IPS DF 6.9 (cell line): ENCODE results near the gene LHFPL3.
"Not testable (repeated sequence)": the region's sequence is repeated elsewhere in the genome, so short reads cannot be mapped to it uniquely, and the experiment has no call there.

Experiments
- DNase-seq: peaks from one replicate; pipeline ENCODE4 v3.0.0-alpha.2; 2013; ENCODE audit warnings: low read depth, low spot score
- H3K27ac ChIP-seq: one replicate; pipeline ENCODE4 v1.5.1; 2013; ENCODE audit warnings: low read length, control low read depth
- H3K27me3 ChIP-seq: 2 replicates; pipeline ENCODE4 v1.6.1; 2013; ENCODE audit warnings: mild to moderate bottlenecking, low read length; ENCODE audit not compliant: control insufficient read depth, insufficient read depth
- H3K36me3 ChIP-seq: 2 replicates; pipeline ENCODE4 v1.6.1; 2013; ENCODE audit warnings: low read length; ENCODE audit not compliant: control insufficient read depth, insufficient read depth
- H3K4me1 ChIP-seq: 2 replicates; pipeline ENCODE4 v1.6.1; 2013; ENCODE audit warnings: low read length; ENCODE audit not compliant: control insufficient read depth, insufficient read depth
- H3K4me3 ChIP-seq: 2 replicates; pipeline ENCODE4 v1.5.1; 2013; ENCODE audit warnings: mild to moderate bottlenecking, low read length
- H3K9me3 ChIP-seq: 2 replicates; pipeline ENCODE4 v1.6.1; 2013; ENCODE audit warnings: low read length, inconsistent platforms; ENCODE audit not compliant: control insufficient read depth, insufficient read depth
- WGBS: extraction: QIAGEN DNeasy Blood & Tissue Kit; methylation state at CpG from one replicate; pipeline ENCODE4 v1.1.7; 2013; ENCODE audit warnings: mixed read lengths, missing lambda C conversion rate; ENCODE audit not compliant: insufficient read length, insufficient coverage; 5-methylcytosine and 5-hydroxymethylcytosine counted together

LHFPL3 gene

GRCh38 chr7:104661575-104661974 is 333.2 kb downstream of the LHFPL3 start:
- Histone ChIP-seq H3K4me3 (no peak overlapping the region), H3K4me1 (no peaks in the 10 kb centered on the region), H3K36me3 (no peaks in the 10 kb centered on the region), H3K9me3 (no peaks in the 10 kb centered on the region), H3K27ac (no peak overlapping the region), H3K27me3 (no peaks in the 10 kb centered on the region)
- no CpG with 5 or more reads among the region's 5 CpGs for WGBS
- DNase-seq, result no peak

GRCh38 chr7:104664648-104665047 is 336.2 kb downstream of the LHFPL3 start:
- H3K4me1 ChIP-seq, result no peaks in the 10 kb centered on the region
- no peak overlapping the region for H3K27ac ChIP-seq
- H3K36me3 ChIP-seq, result no peaks in the 10 kb centered on the region
- no peaks in the 10 kb centered on the region for H3K27me3 ChIP-seq
- no CpG with 5 or more reads among the region's 1 CpG for WGBS
- H3K4me3 ChIP-seq, result no peak overlapping the region
- no peak for DNase-seq
- no peaks in the 10 kb centered on the region for H3K9me3 ChIP-seq

GRCh38 chr7:104677587-104677986 is 349.2 kb downstream of the LHFPL3 start:
- no peaks in the 10 kb centered on the region for H3K9me3 ChIP-seq
- no peak for DNase-seq
- H3K27ac ChIP-seq, result no peak overlapping the region
- H3K4me1 ChIP-seq, result no peaks in the 10 kb centered on the region
- H3K36me3 ChIP-seq, result no peaks in the 10 kb centered on the region
- no peak overlapping the region for H3K4me3 ChIP-seq
- no peaks in the 10 kb centered on the region for H3K27me3 ChIP-seq
- WGBS, result no CpG with 5 or more reads among the region's 5 CpGs

GRCh38 chr7:104679085-104679484 is 350.7 kb downstream of the LHFPL3 start:
- no CpG with 5 or more reads among the region's 1 CpG for WGBS
- Histone ChIP-seq H3K9me3 (no peaks in the 10 kb centered on the region), H3K27me3 (no peaks in the 10 kb centered on the region), H3K4me1 (no peaks in the 10 kb centered on the region), H3K36me3 (no peaks in the 10 kb centered on the region), H3K27ac (no peak overlapping the region), H3K4me3 (no peak overlapping the region)
- DNase-seq, result no peak

GRCh38 chr7:104686286-104686685 is 357.9 kb downstream of the LHFPL3 start:
- DNase-seq, result no peak
- no CpG with 5 or more reads among the region's 1 CpG for WGBS
- Histone ChIP-seq H3K9me3 (no peaks in the 10 kb centered on the region), H3K27ac (no peak overlapping the region), H3K36me3 (no peaks in the 10 kb centered on the region), H3K4me3 (no peak overlapping the region), H3K4me1 (no peaks in the 10 kb centered on the region), H3K27me3 (no peaks in the 10 kb centered on the region)

GRCh38 chr7:104694710-104695109 is 366.3 kb downstream of the LHFPL3 start:
- DNase-seq, result no peak
- H3K4me3 ChIP-seq, result no peak overlapping the region
- H3K27me3 ChIP-seq, result no peaks in the 10 kb centered on the region
- no peaks in the 10 kb centered on the region for H3K4me1 ChIP-seq
- H3K27ac ChIP-seq, result no peak overlapping the region
- no peaks in the 10 kb centered on the region for H3K9me3 ChIP-seq
- no CpG with 5 or more reads among the region's 2 CpGs for WGBS
- H3K36me3 ChIP-seq, result no peaks in the 10 kb centered on the region

GRCh38 chr7:104695563-104695962 is 367.2 kb downstream of the LHFPL3 start:
- Histone ChIP-seq H3K9me3 (no peaks in the 10 kb centered on the region), H3K27ac (no peak overlapping the region), H3K4me1 (no peaks in the 10 kb centered on the region), H3K27me3 (no peaks in the 10 kb centered on the region), H3K36me3 (no peaks in the 10 kb centered on the region), H3K4me3 (no peak overlapping the region)
- DNase-seq, result no peak

- no peaks in the 10 kb centered on the region for H3K27me3 ChIP-seq
- H3K9me3 ChIP-seq, result no peaks in the 10 kb centered on the region
- no CpG with 5 or more reads among the region's 1 CpG for WGBS
- H3K36me3 ChIP-seq, result no peaks in the 10 kb centered on the region
- no peak overlapping the region for H3K27ac ChIP-seq
- no peak for DNase-seq
- no peak overlapping the region for H3K4me3 ChIP-seq
- no peaks in the 10 kb centered on the region for H3K4me1 ChIP-seq
These were observed 371.9 kb downstream of the LHFPL3 start for GRCh38 chr7:104700336-104700735.

GRCh38 chr7:104721027-104721426 is 392.6 kb downstream of the LHFPL3 start:
- H3K4me1 ChIP-seq, H3K27me3 ChIP-seq, H3K27ac ChIP-seq, H3K9me3 ChIP-seq, H3K36me3 ChIP-seq, DNase-seq, H3K4me3 ChIP-seq: not testable (repeated sequence)
- WGBS, result no CpG with 5 or more reads among the region's 2 CpGs

- Histone ChIP-seq H3K36me3 (no peaks in the 10 kb centered on the region), H3K4me1 (no peaks in the 10 kb centered on the region), H3K27ac (no peak overlapping the region), H3K9me3 (no peaks in the 10 kb centered on the region), H3K27me3 (no peaks in the 10 kb centered on the region; the same call in 1 of the 2 replicates), H3K4me3 (no peak overlapping the region)
- no peak for DNase-seq
- no CpG with 5 or more reads among the region's 2 CpGs for WGBS
These were observed 394.6 kb downstream of the LHFPL3 start for GRCh38 chr7:104723001-104723400.

GRCh38 chr7:104758504-104758903 is 430.1 kb downstream of the LHFPL3 start:
- Histone ChIP-seq H3K4me1 (no peaks in the 10 kb centered on the region), H3K36me3 (no peaks in the 10 kb centered on the region), H3K4me3 (no peak overlapping the region), H3K27me3 (no peaks in the 10 kb centered on the region), H3K9me3 (no peaks in the 10 kb centered on the region), H3K27ac (no peak overlapping the region)
- no peak for DNase-seq
- no CpG with 5 or more reads among the region's 4 CpGs for WGBS
